AG09319 (cell line): ENCODE results near the gene OLA1.

ENCODE experiments used
- DNase-seq: peaks from one replicate; pipeline ENCODE4 v3.0.0-alpha.2; 2010; ENCODE audit warnings: low read depth; ENCODE audit errors: extremely low read depth
- TF ChIP-seq, protein P1 (sequence below): IDR thresholded peaks from 2 replicates; pipeline ENCODE4 v1.5.1; 2011; ENCODE audit warnings: low read depth, mild to moderate bottlenecking, inconsistent platforms, low read length, moderate library complexity

Gene OLA1

GRCh38 chr2:174106736-174107135, 141.6 kb downstream of the OLA1 start:
- no peak for DNase-seq
- TF ChIP-seq, protein P1, sequence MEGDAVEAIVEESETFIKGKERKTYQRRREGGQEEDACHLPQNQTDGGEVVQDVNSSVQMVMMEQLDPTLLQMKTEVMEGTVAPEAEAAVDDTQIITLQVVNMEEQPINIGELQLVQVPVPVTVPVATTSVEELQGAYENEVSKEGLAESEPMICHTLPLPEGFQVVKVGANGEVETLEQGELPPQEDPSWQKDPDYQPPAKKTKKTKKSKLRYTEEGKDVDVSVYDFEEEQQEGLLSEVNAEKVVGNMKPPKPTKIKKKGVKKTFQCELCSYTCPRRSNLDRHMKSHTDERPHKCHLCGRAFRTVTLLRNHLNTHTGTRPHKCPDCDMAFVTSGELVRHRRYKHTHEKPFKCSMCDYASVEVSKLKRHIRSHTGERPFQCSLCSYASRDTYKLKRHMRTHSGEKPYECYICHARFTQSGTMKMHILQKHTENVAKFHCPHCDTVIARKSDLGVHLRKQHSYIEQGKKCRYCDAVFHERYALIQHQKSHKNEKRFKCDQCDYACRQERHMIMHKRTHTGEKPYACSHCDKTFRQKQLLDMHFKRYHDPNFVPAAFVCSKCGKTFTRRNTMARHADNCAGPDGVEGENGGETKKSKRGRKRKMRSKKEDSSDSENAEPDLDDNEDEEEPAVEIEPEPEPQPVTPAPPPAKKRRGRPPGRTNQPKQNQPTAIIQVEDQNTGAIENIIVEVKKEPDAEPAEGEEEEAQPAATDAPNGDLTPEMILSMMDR: no peak

- DNase-seq: no peak
- TF ChIP-seq, protein P1: no peak
These were observed 153.8 kb downstream of the OLA1 start for GRCh38 chr2:174094542-174094941.

DNA sequence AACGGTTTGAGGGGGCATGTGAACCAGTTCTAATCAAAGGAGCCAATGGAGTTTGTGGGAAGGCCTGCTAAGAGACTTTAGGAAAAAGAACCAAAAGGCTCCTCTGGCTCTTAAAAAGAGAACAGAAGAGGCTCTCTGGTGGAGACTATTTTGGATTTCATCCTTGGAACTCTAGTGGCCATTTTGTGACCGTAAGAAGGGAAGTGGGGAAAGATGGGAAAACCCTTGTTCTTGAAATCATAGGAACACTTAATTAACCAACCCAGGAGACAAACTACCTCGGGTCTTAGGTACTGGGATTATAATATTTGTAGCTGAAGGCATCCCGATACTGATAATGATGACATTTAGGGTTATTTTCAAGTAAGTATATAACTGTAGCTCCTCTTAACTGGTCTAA, 157.9 kb downstream of the OLA1 start:
- TF ChIP-seq, protein P1: no peak
- no peak for DNase-seq

- TF ChIP-seq, protein P1: no peak
- DNase-seq: no peak
These were observed 159.4 kb downstream of the OLA1 start for GRCh38 chr2:174088706-174089460.

GRCh38 chr2:174086708-174087107, 161.6 kb downstream of the OLA1 start:
- TF ChIP-seq, protein P1: no peak
- DNase-seq: no peak

GRCh38 chr2:174085781-174086180, 162.6 kb downstream of the OLA1 start:
- TF ChIP-seq, protein P1: no peak
- DNase-seq: no peak

DNA sequence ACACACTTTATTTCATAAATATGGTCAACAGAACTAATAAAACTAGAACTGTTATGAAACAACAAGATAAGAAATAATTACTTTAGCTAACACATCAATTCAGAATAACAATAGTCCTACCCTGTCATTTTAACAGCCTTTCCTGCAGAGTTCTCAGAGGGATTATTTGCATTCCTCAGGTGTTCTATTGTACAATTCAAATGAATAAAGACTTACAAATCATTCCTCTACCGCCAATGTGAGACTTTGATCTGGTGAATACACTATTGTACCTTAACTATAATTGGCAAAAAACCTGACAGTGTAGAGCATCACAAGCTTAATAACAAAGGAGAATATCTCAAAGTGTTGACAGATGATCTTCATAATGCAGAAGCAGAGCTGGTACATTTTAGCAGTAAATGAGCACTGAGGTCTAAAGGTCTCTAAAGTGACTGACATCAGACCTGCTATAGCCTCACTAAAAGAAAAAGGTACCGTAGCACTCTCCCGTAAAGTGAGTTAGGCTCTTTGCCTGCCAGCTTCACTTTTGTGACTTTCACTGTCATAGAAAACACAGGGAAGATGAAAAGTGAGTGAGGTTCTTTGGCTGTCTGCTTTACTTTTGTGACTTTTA, 164.4 kb downstream of the OLA1 start:
- DNase-seq: no peak
- TF ChIP-seq, protein P1: no peak
